HepG2 (cell line): ENCODE measurements around the gene PHKG2. TPM values are rescaled to one million over a fixed set of nuclear protein-coding genes. Genes with fewer than 3 reads are reported as not detected.

Experiments used
- ATAC-seq: fragments of 200-7000 bp; cut with Tn5 transposase; 3 replicates; pipeline ENCODE4 v1.9.1; 2020; ENCODE audit warnings: mild to moderate bottlenecking, moderate library complexity
- BruUV-seq: library from RNA; stranded (reverse); fragments of 400-500 nt; replicated peaks from 2 replicates; lab custom pipeline; 2021; lab: Mats Ljungman, UMichigan
- CTCF ChIA-PET: fragments of 300-600 bp; formaldehyde crosslinking; extraction: SDS; loops from one replicate; lab custom pipeline; 2021; ENCODE audit warnings: low total read pairs, inconsistent platforms, low intra/inter-chr PET ratio; lab: Yijun Ruan, JAX
- POLR2A ChIA-PET: fragments of 350-600 bp; sonication (Branson Sonifier 250); formaldehyde crosslinking; loops from one replicate; lab custom pipeline; 2020; ENCODE audit warnings: antibody characterized with exemption, inconsistent platforms; lab: Yijun Ruan, JAX
- DNase-seq: peaks from one replicate; pipeline ENCODE4 v3.0.0-alpha.2; 2015; ENCODE audit warnings: low spot score
- FAIRE-seq: peaks from 3 replicates; lab custom pipeline; 2011; peaks lifted over from hg19 to GRCh38; lab: Jason Lieb, UNC
- H2AFZ ChIP-seq: one replicate; pipeline ENCODE4 v1.6.1; 2011; ENCODE audit warnings: low read length, inconsistent platforms
- H3K27ac ChIP-seq: fragments of 300-600 bp; 3 replicates; pipeline ENCODE4 v1.8.0; 2011; ENCODE audit warnings: mixed run types, mild to moderate bottlenecking, mixed read lengths, low read length, inconsistent platforms; ENCODE audit not compliant: insufficient read depth; ENCODE audit errors: extremely low read length
- H3K27me3 ChIP-seq, 2 experiments: fragments of 200-600 bp in 1 of 2; 2 replicates in 1 of 2; 3 replicates in 1 of 2; pipeline versions ENCODE4 v1.6.0 to v1.8.0; 2011; ENCODE audit warnings: low read length in 2 of 2, mild to moderate bottlenecking in 2 of 2, moderate library complexity in 2 of 2, inconsistent platforms in 1 of 2; ENCODE audit not compliant: insufficient read depth in 2 of 2, control insufficient read depth in 1 of 2
- H3K36me3 ChIP-seq, 2 experiments: fragments of 200-600 bp in 1 of 2; replicated peaks in 1 of 2; 2 replicates in 1 of 2; 3 replicates in 1 of 2; pipeline versions ENCODE4 v1.5.1 to v1.8.0; 2011; ENCODE audit warnings: low read length in 2 of 2, inconsistent platforms in 1 of 2; ENCODE audit not compliant: insufficient read depth in 2 of 2, control insufficient read depth in 1 of 2
- H3K4me1 ChIP-seq: 2 replicates; pipeline ENCODE4 v1.5.1; 2012; ENCODE audit warnings: low read length, inconsistent platforms; ENCODE audit not compliant: insufficient read depth
- H3K4me2 ChIP-seq: 2 replicates; pipeline ENCODE4 v1.6.0; 2011; ENCODE audit warnings: low read depth, low read length, inconsistent platforms
- H3K4me3 ChIP-seq, 3 experiments: fragments of 200-600 bp in 1 of 3; sonication (generic), shearing (Covaris generic) in 1 of 3; replicated peaks in 1 of 3; 2 replicates each; pipeline ENCODE4 v1.5.1; 2011 to 2016; ENCODE audit warnings: low read length in 3 of 3, inconsistent platforms in 2 of 3, low read depth in 2 of 3, mild to moderate bottlenecking in 2 of 3, control low read depth in 1 of 3, mixed read lengths in 1 of 3; ENCODE audit not compliant: insufficient read depth in 1 of 3
- H3K79me2 ChIP-seq: one replicate; pipeline ENCODE4 v1.6.1; 2011; ENCODE audit warnings: low read length, inconsistent platforms; ENCODE audit not compliant: insufficient read depth
- H3K9ac ChIP-seq: 2 replicates; pipeline ENCODE4 v1.6.0; 2011; ENCODE audit warnings: mild to moderate bottlenecking, low read depth, low read length, inconsistent platforms; ENCODE audit not compliant: insufficient read depth
- H3K9me3 ChIP-seq: 2 replicates; pipeline ENCODE4 v1.5.1; 2012; ENCODE audit warnings: mild to moderate bottlenecking, low read length
- H4K20me1 ChIP-seq: 2 replicates; pipeline ENCODE4 v1.6.0; 2011; ENCODE audit warnings: inconsistent platforms, mild to moderate bottlenecking, low read length, moderate library complexity; ENCODE audit not compliant: insufficient read depth
- HNRNPK ChIP-seq: fragments of 200-400 bp; formaldehyde crosslinking; IDR thresholded peaks from 2 replicates; pipeline ENCODE4 v1.6.1; 2018; ENCODE audit warnings: low read length, low read depth, moderate library complexity, mild to moderate bottlenecking; ENCODE audit not compliant: poor library complexity, severe bottlenecking
- NFKBIZ ChIP-seq: IDR thresholded peaks from 2 replicates; pipeline ENCODE4 v1.6.1; 2018; ENCODE audit warnings: missing genetic modification reagents, missing compliant biosample characterization
- PITX1 ChIP-seq: sonication (generic); formaldehyde crosslinking; IDR thresholded peaks from 2 replicates; pipeline ENCODE4 v1.5.1; 2020; ENCODE audit warnings: mild to moderate bottlenecking, missing genetic modification reagents
- SMAD3 ChIP-seq: sonication (generic); formaldehyde crosslinking; IDR thresholded peaks from 2 replicates; pipeline ENCODE4 v1.4.0; 2020; ENCODE audit warnings: missing genetic modification reagents
- TCF12 ChIP-seq, 2 experiments: fragments of 450-650 bp in 1 of 2; sonication (generic) in 1 of 2; formaldehyde crosslinking in 1 of 2; IDR thresholded peaks; 2 replicates each; pipeline versions ENCODE4 v1.6.1 to v1.8.0; 2017 to 2022; ENCODE audit warnings: antibody characterized with exemption in 1 of 2, mild to moderate bottlenecking in 1 of 2, missing genetic modification reagents in 1 of 2, moderate library complexity in 1 of 2
- TIGD3 ChIP-seq: sonication (generic); formaldehyde crosslinking; IDR thresholded peaks from 2 replicates; pipeline ENCODE4 v1.5.1; 2020; ENCODE audit warnings: mild to moderate bottlenecking, missing genetic modification reagents, borderline replicate concordance
- TMF1 ChIP-seq: sonication (generic); formaldehyde crosslinking; IDR thresholded peaks from 2 replicates; pipeline ENCODE4 v1.8.1; 2022; ENCODE audit warnings: low read depth, missing genetic modification reagents
- ZBED4 ChIP-seq: sonication (generic); formaldehyde crosslinking; IDR thresholded peaks from 2 replicates; pipeline ENCODE4 v1.4.0; 2020; ENCODE audit warnings: missing genetic modification reagents, borderline replicate concordance
- ZFP37 ChIP-seq: sonication (generic); formaldehyde crosslinking; IDR thresholded peaks from 2 replicates; pipeline ENCODE4 v1.4.0; 2020; ENCODE audit warnings: missing genetic modification reagents, borderline replicate concordance
- ZNF354B ChIP-seq: sonication (generic); formaldehyde crosslinking; IDR thresholded peaks from 2 replicates; pipeline ENCODE4 v1.8.0; 2022; ENCODE audit warnings: mild to moderate bottlenecking, missing genetic modification reagents
- ZNF430 ChIP-seq: sonication (generic); formaldehyde crosslinking; IDR thresholded peaks from 2 replicates; pipeline ENCODE4 v1.9.0; 2021; ENCODE audit warnings: mild to moderate bottlenecking, missing genetic modification reagents
- ZNF564 ChIP-seq: sonication (generic); formaldehyde crosslinking; IDR thresholded peaks from 2 replicates; pipeline ENCODE4 v1.8.1; 2023; ENCODE audit warnings: mild to moderate bottlenecking, missing genetic modification reagents
- ZNF572 ChIP-seq: sonication (generic); formaldehyde crosslinking; IDR thresholded peaks from 2 replicates; pipeline ENCODE4 v1.5.1; 2020; ENCODE audit warnings: mild to moderate bottlenecking, missing genetic modification reagents
- ZNF615 ChIP-seq: sonication (generic); formaldehyde crosslinking; IDR thresholded peaks from 2 replicates; pipeline ENCODE4 v1.5.0; 2020; ENCODE audit warnings: mild to moderate bottlenecking, missing genetic modification reagents, borderline replicate concordance
- ZNF629 ChIP-seq: sonication (generic); formaldehyde crosslinking; conservative IDR thresholded peaks from 2 replicates; pipeline ENCODE4 v1.5.0; 2020; ENCODE audit warnings: missing genetic modification reagents
- ZNF652 ChIP-seq: IDR thresholded peaks from 2 replicates; pipeline ENCODE4 v1.6.1; 2016; ENCODE audit warnings: low read depth, borderline replicate concordance
- ZNF768 ChIP-seq: sonication (generic); formaldehyde crosslinking; IDR thresholded peaks from 2 replicates; pipeline ENCODE4 v1.4.0; 2020; ENCODE audit warnings: missing genetic modification reagents
- WGBS: methylation state at CpG from one replicate; pipeline ENCODE4 v1.1.6; 2017; ENCODE audit warnings: low lambda C conversion rate; 5-methylcytosine and 5-hydroxymethylcytosine counted together
- in situ Hi-C: cut with HindIII; loops from 2 replicates; pipeline ENCODE4 v1.10.0; 2017; ENCODE audit warnings: low pct_unique_long_range_greater_than_20kb; ENCODE audit not compliant: extremely low pct_ligation_motif_present
- intact Hi-C: fragments of 100-400 bp; cut with micrococcal nuclease; formaldehyde crosslinking; loops from one replicate; pipeline ENCODE4 v1.10.0; 2022; ENCODE audit not compliant: unreplicated experiment
- polyA plus RNA-seq, 8 experiments: library from polyadenylated mRNA; depleted of rRNA in 3 of 8; stranded (reverse) in 7 of 8; unstranded in 1 of 8; fragments of >200 nt; fragmentation: Illumina TruSeq in 4 of 8; extraction: Trizol in 4 of 8; gene quantifications; 2 replicates each; pipeline versions ENCODE4 v1.2.1 to v1.2.3, GENCODE V29; 2011 to 2016; ENCODE audit warnings: low read depth in 4 of 8, missing spikeins in 1 of 8, mixed read lengths in 1 of 8; ENCODE audit not compliant: insufficient read depth in 1 of 8
- total RNA-seq, 5 experiments: library from RNA; depleted of rRNA; stranded (reverse); fragments of >200 nt; fragmentation: Illumina TruSeq; extraction: Trizol; gene quantifications; 2 replicates each; pipeline ENCODE4 v1.2.3, GENCODE V29; 2016; ENCODE audit warnings: low read depth in 1 of 5

PHKG2 gene
- total and polyA plus RNA-seq, 2 of the 13 experiments (the other 11 are each of a cell fraction or from before 2014, with no cell fraction given), result 37.4 to 42.1 TPM

GRCh38 chr16:30760577-30761426 lies 12.6 kb downstream of the PHKG2 start (continued):
- TF ChIP-seq ZNF430 (CRISPR knock-in tag) (peak; percentile 15; the same call in 1 of the 2 replicates), ZNF564 (CRISPR knock-in tag) (no peak), HNRNPK (no peak), ZNF629 (peak; percentile 82)

GRCh38 chr16:30761427-30761927 lies 13.3 kb downstream of the PHKG2 start:
- peak overlapping the region; percentile 97 for H3K4me2 ChIP-seq
- POLR2A ChIA-PET, result interaction anchor here (0.7 kb wide), 1 partner anchor 14 kb away, joined by 3 read pairs; the partner anchor contains the start of gene PHKG2
- no peak overlapping the region for H2AFZ ChIP-seq
- CTCF ChIA-PET, result no interaction called here
- peaks cover 19% of the 10 kb centered on the region for H3K79me2 ChIP-seq
- peaks cover 26 to 38% of the 10 kb centered on the region in 2 experiments for H3K36me3 ChIP-seq
- FAIRE-seq (no peak), ATAC-seq (peak; percentile 62), DNase-seq (no peak)
- 4% methylated on average over 9 of the region's 64 CpGs for WGBS
- H4K20me1 ChIP-seq, result no peaks in the 10 kb centered on the region
- BruUV-seq, result no TSS peak
- peaks cover 29% of the 10 kb centered on the region for H3K4me1 ChIP-seq
- in situ Hi-C loops (no loop called here), intact Hi-C loops (no loop called here)
- H3K27ac ChIP-seq, result peak overlapping the region; percentile 46
- peak overlapping the region; percentile 69 for H3K9ac ChIP-seq
- peak overlapping the region; percentile 74 to 91 (median 80) for H3K4me3 ChIP-seq
- H3K9me3 ChIP-seq, result no peaks in the 10 kb centered on the region
- H3K27me3 ChIP-seq, result no peaks in the 10 kb centered on the region; a peak in 1 of 5 replicates
- TF ChIP-seq ZNF768 (CRISPR knock-in tag) (peak; percentile 70; the same call in 1 of the 2 replicates), ZNF354B (CRISPR knock-in tag) (no peak), ZNF652 (CRISPR knock-in tag) (no peak), TIGD3 (CRISPR knock-in tag) (no peak), TCF12 (IDR thresholded peaks at IDR 0.05) (no peak), TCF12 (CRISPR knock-in tag; IDR thresholded peaks at IDR 0.05) (0 out of 2 replicates have a peak, but pooled peaks have one; percentile 25), ZNF572 (peak; percentile 61; the same call in 1 of the 2 replicates), ZFP37 (CRISPR knock-in tag) (no peak), NFKBIZ (CRISPR knock-in tag) (no peak), TMF1 (CRISPR knock-in tag) (peak; percentile 39; the same call in 1 of the 2 replicates), SMAD3 (no peak), ZNF615 (peak; percentile 94), ZBED4 (CRISPR knock-in tag) (no peak), PITX1 (no peak; the same call in 1 of the 2 replicates)
